HEK293 (cell line): ENCODE data around the gene RHOT1.

Source experiments
- CTCF ChIA-PET: fragments of 350-600 bp; formaldehyde crosslinking; extraction: SDS; loops from one replicate; lab custom pipeline; 2021; ENCODE audit warnings: antibody characterized with exemption; lab: Yijun Ruan, JAX
- POLR2A ChIA-PET: fragments of 300-600 bp; formaldehyde crosslinking; extraction: SDS; loops from one replicate; lab custom pipeline; 2020; ENCODE audit warnings: antibody characterized with exemption, inconsistent platforms; lab: Yijun Ruan, JAX
- H3K27ac ChIP-seq: fragments of 200-500 bp; sonication (Bioruptor generic); 2 replicates; pipeline ENCODE4 v1.5.1; 2014; ENCODE audit warnings: low read depth, low read length, control low read depth, inconsistent platforms; ENCODE audit errors: extremely low read depth
- H3K36me3 ChIP-seq, 2 experiments: fragments of 200-500 bp in 1 of 2; sonication (Bioruptor generic) in 1 of 2; 1 replicate in 1 of 2; 2 replicates in 1 of 2; pipeline ENCODE4 v1.5.1; 2014 to 2017; ENCODE audit warnings: inconsistent platforms in 2 of 2, low read length in 2 of 2; ENCODE audit not compliant: control insufficient read depth in 2 of 2, insufficient read depth in 1 of 2
- H3K4me1 ChIP-seq: fragments of 200-500 bp; sonication (Bioruptor generic); 2 replicates; pipeline ENCODE4 v1.5.1; 2014; ENCODE audit warnings: mild to moderate bottlenecking, low read length, inconsistent platforms; ENCODE audit not compliant: control insufficient read depth, insufficient read depth
- H3K4me3 ChIP-seq: 2 replicates; pipeline ENCODE4 v1.5.1; 2011; ENCODE audit warnings: low read depth, mild to moderate bottlenecking, control low read depth, low read length, moderate library complexity
- H3K9me3 ChIP-seq: fragments of 200-500 bp; sonication (Bioruptor generic); 2 replicates; pipeline ENCODE4 v1.5.1; 2014; ENCODE audit warnings: low read depth, low read length, inconsistent platforms; ENCODE audit not compliant: control insufficient read depth, insufficient read depth
- TCF7L2 ChIP-seq: IDR thresholded peaks from 2 replicates; pipeline ENCODE4 v1.6.1; 2011; ENCODE audit warnings: low read depth, mild to moderate bottlenecking, inconsistent platforms, low read length, moderate library complexity, borderline replicate concordance
- ZBTB21 ChIP-seq: fragments of 450-650 bp; formaldehyde crosslinking; IDR thresholded peaks from 2 replicates; pipeline ENCODE4 v1.5.1; 2017; ENCODE audit warnings: missing biosample characterization, missing genetic modification characterization
- ZEB2 ChIP-seq: fragments of 450-650 bp; formaldehyde crosslinking; IDR thresholded peaks from 2 replicates; pipeline ENCODE4 v1.5.1; 2016; ENCODE audit warnings: missing biosample characterization, missing genetic modification characterization
- ZFP69B ChIP-seq: fragments of 450-650 bp; formaldehyde crosslinking; IDR thresholded peaks from 2 replicates; pipeline ENCODE4 v1.5.1; 2016; ENCODE audit warnings: missing biosample characterization, missing genetic modification characterization
- ZNF10 ChIP-seq: fragments of 450-650 bp; formaldehyde crosslinking; IDR thresholded peaks from 2 replicates; pipeline ENCODE4 v1.5.1; 2017; ENCODE audit warnings: missing biosample characterization, missing genetic modification characterization
- ZNF544 ChIP-seq: fragments of 450-650 bp; formaldehyde crosslinking; IDR thresholded peaks from 2 replicates; pipeline ENCODE4 v1.5.0; 2017; ENCODE audit warnings: missing biosample characterization, missing genetic modification characterization
- ZNF623 ChIP-seq: fragments of 450-650 bp; formaldehyde crosslinking; IDR thresholded peaks from 2 replicates; pipeline ENCODE4 v1.5.1; 2016; ENCODE audit warnings: missing biosample characterization, missing genetic modification characterization
- ZNF664 ChIP-seq: fragments of 450-650 bp; formaldehyde crosslinking; IDR thresholded peaks from 2 replicates; pipeline ENCODE4 v1.5.1; 2016; ENCODE audit warnings: missing biosample characterization, missing genetic modification characterization
- TF ChIP-seq, protein P1 (sequence below): fragments of 450-650 bp; formaldehyde crosslinking; IDR thresholded peaks from 2 replicates; pipeline ENCODE4 v1.5.1; 2017; ENCODE audit warnings: missing biosample characterization, missing genetic modification characterization
- TF ChIP-seq, protein P2 (sequence below): fragments of 450-650 bp; formaldehyde crosslinking; IDR thresholded peaks from 2 replicates; pipeline ENCODE4 v1.5.1; 2016; ENCODE audit warnings: missing biosample characterization, missing genetic modification characterization, borderline replicate concordance
- TF ChIP-seq, protein P3 (sequence below): fragments of 450-650 bp; formaldehyde crosslinking; IDR thresholded peaks from 2 replicates; pipeline ENCODE4 v1.5.1; 2017; ENCODE audit warnings: missing biosample characterization, missing genetic modification characterization
- TF ChIP-seq, protein P4 (sequence below): fragments of 450-650 bp; formaldehyde crosslinking; IDR thresholded peaks from 2 replicates; pipeline ENCODE4 v1.5.1; 2017; ENCODE audit warnings: missing biosample characterization, missing genetic modification characterization
- TF ChIP-seq, protein P5 (sequence below): IDR thresholded peaks from 2 replicates; pipeline ENCODE4 v1.6.1; 2011; ENCODE audit warnings: mild to moderate bottlenecking, low read depth, low read length, borderline replicate concordance

Gene RHOT1

DNA sequence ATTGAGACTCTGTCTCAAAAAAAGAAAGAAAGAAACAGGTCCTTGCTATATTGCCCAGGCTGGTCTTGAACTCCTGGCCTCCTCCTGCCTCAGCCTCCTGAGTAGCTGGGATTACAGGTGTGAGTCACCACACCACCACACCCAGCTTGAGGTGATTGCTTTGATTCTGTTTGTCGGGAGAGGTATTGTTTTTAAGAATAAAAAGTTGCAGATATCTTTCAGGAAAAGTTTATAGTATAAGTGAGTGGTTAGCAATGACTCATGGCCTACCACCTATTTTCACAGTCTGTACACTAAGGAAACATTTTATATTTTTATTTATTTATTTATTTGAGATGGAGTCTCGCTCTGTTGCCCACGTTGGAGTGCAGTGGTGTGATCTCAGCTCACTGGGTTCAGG is 45.0 kb downstream of the RHOT1 start (continued):
- no peak for TF ChIP-seq TCF7L2
- no peak for TF ChIP-seq ZNF623
- no peak for TF ChIP-seq ZEB2 (tag by site-specific recombination)
- TF ChIP-seq ZNF544 (tag by site-specific recombination): no peak
- TF ChIP-seq ZNF10 (tag by site-specific recombination): no peak

DNA sequence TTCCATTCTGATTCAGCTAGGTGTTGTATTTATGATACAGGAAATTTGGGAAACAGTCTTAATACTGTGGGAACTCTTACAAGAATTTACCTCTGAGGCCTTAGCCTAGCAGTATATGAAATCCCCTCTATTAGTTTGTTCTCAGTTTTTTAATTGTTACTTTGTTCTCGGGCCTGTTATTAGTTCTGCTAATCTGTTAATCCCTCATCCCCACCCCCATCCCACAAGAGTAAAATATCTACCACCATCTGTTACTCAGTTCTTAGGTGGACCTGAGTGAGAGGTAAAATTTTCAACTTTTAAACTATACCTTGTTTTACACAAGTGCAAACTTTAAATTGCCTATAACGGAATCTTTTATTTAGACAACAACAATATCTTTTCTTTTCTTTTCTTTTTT is 47.0 kb downstream of the RHOT1 start:
- TF ChIP-seq ZFP69B (tag by site-specific recombination): no peak
- TF ChIP-seq ZBTB21 (tag by site-specific recombination): no peak
- no peak for TF ChIP-seq ZNF664
- TF ChIP-seq, protein P1, sequence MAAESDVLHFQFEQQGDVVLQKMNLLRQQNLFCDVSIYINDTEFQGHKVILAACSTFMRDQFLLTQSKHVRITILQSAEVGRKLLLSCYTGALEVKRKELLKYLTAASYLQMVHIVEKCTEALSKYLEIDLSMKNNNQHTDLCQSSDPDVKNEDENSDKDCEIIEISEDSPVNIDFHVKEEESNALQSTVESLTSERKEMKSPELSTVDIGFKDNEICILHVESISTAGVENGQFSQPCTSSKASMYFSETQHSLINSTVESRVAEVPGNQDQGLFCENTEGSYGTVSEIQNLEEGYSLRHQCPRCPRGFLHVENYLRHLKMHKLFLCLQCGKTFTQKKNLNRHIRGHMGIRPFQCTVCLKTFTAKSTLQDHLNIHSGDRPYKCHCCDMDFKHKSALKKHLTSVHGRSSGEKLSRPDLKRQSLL (tag by site-specific recombination): no peak
- TF ChIP-seq, protein P2, sequence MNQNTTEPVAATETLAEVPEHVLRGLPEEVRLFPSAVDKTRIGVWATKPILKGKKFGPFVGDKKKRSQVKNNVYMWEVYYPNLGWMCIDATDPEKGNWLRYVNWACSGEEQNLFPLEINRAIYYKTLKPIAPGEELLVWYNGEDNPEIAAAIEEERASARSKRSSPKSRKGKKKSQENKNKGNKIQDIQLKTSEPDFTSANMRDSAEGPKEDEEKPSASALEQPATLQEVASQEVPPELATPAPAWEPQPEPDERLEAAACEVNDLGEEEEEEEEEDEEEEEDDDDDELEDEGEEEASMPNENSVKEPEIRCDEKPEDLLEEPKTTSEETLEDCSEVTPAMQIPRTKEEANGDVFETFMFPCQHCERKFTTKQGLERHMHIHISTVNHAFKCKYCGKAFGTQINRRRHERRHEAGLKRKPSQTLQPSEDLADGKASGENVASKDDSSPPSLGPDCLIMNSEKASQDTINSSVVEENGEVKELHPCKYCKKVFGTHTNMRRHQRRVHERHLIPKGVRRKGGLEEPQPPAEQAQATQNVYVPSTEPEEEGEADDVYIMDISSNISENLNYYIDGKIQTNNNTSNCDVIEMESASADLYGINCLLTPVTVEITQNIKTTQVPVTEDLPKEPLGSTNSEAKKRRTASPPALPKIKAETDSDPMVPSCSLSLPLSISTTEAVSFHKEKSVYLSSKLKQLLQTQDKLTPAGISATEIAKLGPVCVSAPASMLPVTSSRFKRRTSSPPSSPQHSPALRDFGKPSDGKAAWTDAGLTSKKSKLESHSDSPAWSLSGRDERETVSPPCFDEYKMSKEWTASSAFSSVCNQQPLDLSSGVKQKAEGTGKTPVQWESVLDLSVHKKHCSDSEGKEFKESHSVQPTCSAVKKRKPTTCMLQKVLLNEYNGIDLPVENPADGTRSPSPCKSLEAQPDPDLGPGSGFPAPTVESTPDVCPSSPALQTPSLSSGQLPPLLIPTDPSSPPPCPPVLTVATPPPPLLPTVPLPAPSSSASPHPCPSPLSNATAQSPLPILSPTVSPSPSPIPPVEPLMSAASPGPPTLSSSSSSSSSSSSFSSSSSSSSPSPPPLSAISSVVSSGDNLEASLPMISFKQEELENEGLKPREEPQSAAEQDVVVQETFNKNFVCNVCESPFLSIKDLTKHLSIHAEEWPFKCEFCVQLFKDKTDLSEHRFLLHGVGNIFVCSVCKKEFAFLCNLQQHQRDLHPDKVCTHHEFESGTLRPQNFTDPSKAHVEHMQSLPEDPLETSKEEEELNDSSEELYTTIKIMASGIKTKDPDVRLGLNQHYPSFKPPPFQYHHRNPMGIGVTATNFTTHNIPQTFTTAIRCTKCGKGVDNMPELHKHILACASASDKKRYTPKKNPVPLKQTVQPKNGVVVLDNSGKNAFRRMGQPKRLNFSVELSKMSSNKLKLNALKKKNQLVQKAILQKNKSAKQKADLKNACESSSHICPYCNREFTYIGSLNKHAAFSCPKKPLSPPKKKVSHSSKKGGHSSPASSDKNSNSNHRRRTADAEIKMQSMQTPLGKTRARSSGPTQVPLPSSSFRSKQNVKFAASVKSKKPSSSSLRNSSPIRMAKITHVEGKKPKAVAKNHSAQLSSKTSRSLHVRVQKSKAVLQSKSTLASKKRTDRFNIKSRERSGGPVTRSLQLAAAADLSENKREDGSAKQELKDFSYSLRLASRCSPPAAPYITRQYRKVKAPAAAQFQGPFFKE (tag by site-specific recombination): no peak
- TF ChIP-seq, protein P3, sequence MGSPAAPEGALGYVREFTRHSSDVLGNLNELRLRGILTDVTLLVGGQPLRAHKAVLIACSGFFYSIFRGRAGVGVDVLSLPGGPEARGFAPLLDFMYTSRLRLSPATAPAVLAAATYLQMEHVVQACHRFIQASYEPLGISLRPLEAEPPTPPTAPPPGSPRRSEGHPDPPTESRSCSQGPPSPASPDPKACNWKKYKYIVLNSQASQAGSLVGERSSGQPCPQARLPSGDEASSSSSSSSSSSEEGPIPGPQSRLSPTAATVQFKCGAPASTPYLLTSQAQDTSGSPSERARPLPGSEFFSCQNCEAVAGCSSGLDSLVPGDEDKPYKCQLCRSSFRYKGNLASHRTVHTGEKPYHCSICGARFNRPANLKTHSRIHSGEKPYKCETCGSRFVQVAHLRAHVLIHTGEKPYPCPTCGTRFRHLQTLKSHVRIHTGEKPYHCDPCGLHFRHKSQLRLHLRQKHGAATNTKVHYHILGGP: no peak
- TF ChIP-seq, protein P4, sequence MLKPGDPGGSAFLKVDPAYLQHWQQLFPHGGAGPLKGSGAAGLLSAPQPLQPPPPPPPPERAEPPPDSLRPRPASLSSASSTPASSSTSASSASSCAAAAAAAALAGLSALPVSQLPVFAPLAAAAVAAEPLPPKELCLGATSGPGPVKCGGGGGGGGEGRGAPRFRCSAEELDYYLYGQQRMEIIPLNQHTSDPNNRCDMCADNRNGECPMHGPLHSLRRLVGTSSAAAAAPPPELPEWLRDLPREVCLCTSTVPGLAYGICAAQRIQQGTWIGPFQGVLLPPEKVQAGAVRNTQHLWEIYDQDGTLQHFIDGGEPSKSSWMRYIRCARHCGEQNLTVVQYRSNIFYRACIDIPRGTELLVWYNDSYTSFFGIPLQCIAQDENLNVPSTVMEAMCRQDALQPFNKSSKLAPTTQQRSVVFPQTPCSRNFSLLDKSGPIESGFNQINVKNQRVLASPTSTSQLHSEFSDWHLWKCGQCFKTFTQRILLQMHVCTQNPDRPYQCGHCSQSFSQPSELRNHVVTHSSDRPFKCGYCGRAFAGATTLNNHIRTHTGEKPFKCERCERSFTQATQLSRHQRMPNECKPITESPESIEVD (tag by site-specific recombination): no peak
- TF ChIP-seq, protein P5, sequence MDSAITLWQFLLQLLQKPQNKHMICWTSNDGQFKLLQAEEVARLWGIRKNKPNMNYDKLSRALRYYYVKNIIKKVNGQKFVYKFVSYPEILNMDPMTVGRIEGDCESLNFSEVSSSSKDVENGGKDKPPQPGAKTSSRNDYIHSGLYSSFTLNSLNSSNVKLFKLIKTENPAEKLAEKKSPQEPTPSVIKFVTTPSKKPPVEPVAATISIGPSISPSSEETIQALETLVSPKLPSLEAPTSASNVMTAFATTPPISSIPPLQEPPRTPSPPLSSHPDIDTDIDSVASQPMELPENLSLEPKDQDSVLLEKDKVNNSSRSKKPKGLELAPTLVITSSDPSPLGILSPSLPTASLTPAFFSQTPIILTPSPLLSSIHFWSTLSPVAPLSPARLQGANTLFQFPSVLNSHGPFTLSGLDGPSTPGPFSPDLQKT: no peak
- Histone ChIP-seq H3K36me3 (peaks cover 23 to 56% of the 10 kb centered on the region in 2 experiments), H3K4me1 (no peaks in the 10 kb centered on the region), H3K27ac (no peak overlapping the region), H3K4me3 (no peak overlapping the region), H3K9me3 (no peaks in the 10 kb centered on the region)
- CTCF ChIA-PET: no interaction called here
- POLR2A ChIA-PET: interaction anchor here (0.7 kb wide), 1 partner anchor 63 kb away, joined by 3 read pairs; no protein-coding TSS in a partner anchor
